Adipocyte (in vitro differentiated cells): ENCODE measurements around the gene FOSL2.

ENCODE experiments used
- DNase-seq: peaks from one replicate; pipeline ENCODE4 v3.0.0-alpha.2; 2015; ENCODE audit warnings: low read depth
- H3K27me3 ChIP-seq: replicated peaks from 2 replicates; pipeline ENCODE4 v1.7.0; 2013; ENCODE audit warnings: mild to moderate bottlenecking, low read length, moderate library complexity; ENCODE audit not compliant: control insufficient read depth, insufficient read depth
- H3K36me3 ChIP-seq: 2 replicates; pipeline ENCODE4 v1.7.0; 2013; ENCODE audit warnings: low read length, mild to moderate bottlenecking, moderate library complexity; ENCODE audit not compliant: control insufficient read depth, insufficient read depth, severe bottlenecking
- H3K4me1 ChIP-seq: 2 replicates; pipeline ENCODE4 v1.7.0; 2013; ENCODE audit warnings: mild to moderate bottlenecking, low read length, moderate library complexity; ENCODE audit not compliant: control insufficient read depth, insufficient read depth
- H3K4me3 ChIP-seq: 2 replicates; pipeline ENCODE4 v1.7.0; 2013; ENCODE audit warnings: mild to moderate bottlenecking, low read length, moderate library complexity
- H3K9ac ChIP-seq: 2 replicates; pipeline ENCODE4 v1.7.0; 2013; ENCODE audit warnings: mild to moderate bottlenecking, low read length, moderate library complexity
- H3K9me3 ChIP-seq: 2 replicates; pipeline ENCODE4 v1.7.0; 2013; ENCODE audit warnings: mild to moderate bottlenecking, low read length, moderate library complexity; ENCODE audit not compliant: control insufficient read depth

The FOSL2 gene

DNA sequence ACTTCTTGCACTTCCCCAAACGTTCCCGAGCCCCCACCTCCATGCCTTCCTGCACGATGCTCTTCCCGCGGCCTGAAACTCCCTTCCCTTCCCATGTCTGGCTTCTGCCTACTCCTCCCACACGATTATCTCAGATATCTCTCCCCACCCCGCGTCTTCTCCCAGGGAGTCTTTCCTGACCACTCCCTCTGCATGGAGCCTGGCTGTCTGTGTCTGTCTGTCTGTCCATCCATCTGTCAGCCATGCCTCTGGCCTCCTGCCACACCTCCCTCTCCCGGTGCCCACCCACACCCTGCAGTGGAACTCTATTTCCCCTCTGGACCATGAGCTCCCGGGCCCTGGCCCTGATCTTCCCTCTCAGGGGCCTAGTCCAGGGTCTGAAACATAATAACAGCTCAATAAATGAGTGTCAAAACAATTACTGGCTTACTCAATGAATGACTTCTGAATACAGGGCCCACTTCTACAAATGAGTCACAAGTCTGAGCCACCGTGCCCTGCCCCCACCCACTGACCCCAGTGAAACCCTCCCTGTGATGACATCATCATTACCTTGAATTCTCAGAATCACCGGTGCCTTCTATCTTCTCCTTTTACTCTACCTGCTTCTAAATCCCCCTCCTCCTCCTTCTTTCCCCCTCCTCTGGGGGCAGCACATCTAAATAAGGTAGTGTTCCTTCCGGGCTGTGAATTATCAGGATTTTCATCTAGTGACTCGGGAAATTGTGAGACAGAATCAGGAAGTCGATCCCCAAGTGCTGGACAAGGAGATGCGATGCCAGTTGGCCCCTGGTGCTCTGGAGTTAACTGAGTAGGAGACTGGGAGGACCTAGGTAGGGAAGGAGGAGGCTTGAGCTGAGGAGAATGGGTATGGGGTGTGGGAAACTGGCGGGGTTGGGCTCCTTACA is 57.1 kb downstream of the FOSL2 start:
- peaks cover 41% of the 10 kb centered on the region for H3K4me1 ChIP-seq
- no peaks in the 10 kb centered on the region for H3K27me3 ChIP-seq
- H3K36me3 ChIP-seq = no peaks in the 10 kb centered on the region
- DNase-seq = no peak
- H3K4me3 ChIP-seq = no peak overlapping the region
- no peaks in the 10 kb centered on the region for H3K9me3 ChIP-seq
- H3K9ac ChIP-seq = no peak overlapping the region

DNA sequence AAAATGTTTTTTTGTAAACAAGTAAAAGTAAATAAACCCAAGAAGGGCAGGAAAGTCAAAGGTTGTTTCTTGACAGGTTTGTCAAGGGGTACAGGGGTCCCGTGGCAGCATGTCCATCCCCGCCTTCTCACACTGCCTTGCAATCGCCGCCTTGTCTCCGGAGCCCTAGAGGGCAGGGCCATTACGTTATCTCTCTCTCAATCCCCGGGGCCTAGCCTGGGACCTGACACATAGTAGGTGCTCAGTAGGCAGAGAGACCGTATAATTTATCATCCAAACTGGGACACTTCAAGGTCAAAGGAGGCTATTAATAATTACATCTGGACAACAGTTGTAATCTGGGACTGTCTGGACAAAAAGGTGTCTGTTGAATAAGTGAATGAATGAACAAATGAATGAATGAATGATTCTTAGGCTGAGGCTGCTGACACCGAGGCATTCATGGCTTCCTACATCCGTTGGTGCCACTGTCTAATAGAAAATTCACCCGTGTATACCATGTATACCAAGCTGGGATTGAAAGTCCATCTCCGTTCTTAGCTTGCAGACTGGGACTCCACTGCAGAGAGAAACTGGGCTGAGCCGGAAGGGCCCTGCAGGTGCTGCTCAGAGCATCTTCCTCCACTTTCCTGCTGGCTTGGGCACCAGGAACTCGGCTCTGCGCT is 58.4 kb downstream of the FOSL2 start:
- no peaks in the 10 kb centered on the region for H3K9me3 ChIP-seq
- no peaks in the 10 kb centered on the region for H3K27me3 ChIP-seq
- H3K9ac ChIP-seq = no peak overlapping the region
- no peak overlapping the region for H3K4me3 ChIP-seq
- peaks cover 32% of the 10 kb centered on the region for H3K4me1 ChIP-seq
- no peaks in the 10 kb centered on the region for H3K36me3 ChIP-seq
- DNase-seq = no peak

DNA sequence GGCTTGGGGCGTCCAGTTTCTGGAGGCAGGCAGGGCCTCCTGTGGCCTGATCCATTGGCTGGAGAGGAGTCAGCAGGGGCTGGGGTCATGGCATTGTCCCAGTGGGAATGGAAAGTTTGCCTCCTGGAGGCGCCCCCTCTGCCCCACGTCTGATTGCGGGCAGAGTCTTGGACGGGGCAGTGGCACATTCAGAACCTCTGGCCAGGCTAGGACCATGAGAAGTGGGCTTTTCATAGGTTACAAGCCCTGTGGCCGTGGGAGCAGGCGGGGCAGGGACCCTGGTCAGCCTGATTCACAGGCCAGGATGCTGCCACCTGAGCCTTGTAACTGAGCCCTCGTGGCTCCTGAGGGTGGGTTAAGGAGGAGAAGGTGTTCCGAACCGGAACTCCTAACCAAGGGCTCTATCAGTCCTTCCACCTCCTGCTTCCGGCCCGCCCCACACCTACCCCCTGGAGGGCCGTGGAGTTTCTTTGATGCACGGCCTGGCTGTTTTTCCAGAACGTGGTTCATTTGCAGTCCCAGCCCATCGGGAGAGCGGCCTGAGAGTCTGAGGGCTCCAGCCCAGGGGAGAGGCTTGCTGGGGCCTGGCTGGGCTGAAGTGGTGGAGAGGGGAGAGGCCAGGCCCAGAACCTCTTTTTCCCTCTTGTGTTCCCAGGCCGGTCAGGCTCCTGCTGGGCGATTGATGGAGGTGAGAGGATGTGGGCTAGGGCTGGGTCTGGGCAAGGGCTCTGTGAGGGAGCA is 59.3 kb downstream of the FOSL2 start:
- H3K4me3 ChIP-seq = no peak overlapping the region
- H3K4me1 ChIP-seq = peaks cover 23% of the 10 kb centered on the region
- H3K9me3 ChIP-seq = no peaks in the 10 kb centered on the region
- H3K9ac ChIP-seq = no peak overlapping the region
- H3K36me3 ChIP-seq = no peaks in the 10 kb centered on the region
- no peaks in the 10 kb centered on the region for H3K27me3 ChIP-seq
- DNase-seq = no peak

DNA sequence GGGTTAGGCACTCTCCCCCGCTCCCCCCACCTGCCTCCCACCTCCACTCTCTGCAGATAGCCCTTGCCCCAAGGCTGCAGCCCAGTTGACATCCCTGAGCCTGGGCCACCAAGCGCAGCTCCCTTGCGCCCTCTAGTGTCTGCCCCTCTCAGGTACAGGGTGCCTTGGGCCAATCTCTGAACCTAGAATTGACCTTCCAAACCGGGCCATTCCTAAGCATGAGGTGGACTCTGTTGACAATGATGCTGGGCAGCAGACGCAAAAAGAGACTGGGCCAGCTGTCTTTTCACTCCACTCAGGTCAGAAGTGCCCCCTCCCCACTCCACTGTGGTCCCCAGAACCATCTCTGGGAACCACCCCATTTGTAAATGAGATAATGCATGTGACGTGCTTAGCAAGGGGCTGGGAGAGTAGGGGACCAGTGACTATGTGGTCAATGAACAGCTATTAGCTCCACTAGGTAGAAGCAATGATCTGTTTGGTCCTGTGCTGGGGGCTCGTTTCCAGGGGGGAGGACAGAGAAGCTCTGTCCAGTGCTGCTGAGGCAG is 60.0 kb downstream of the FOSL2 start:
- no peaks in the 10 kb centered on the region for H3K9me3 ChIP-seq
- no peak overlapping the region for H3K9ac ChIP-seq
- no peak overlapping the region for H3K4me3 ChIP-seq
- H3K27me3 ChIP-seq = no peaks in the 10 kb centered on the region
- H3K4me1 ChIP-seq = peaks cover 21% of the 10 kb centered on the region
- no peaks in the 10 kb centered on the region for H3K36me3 ChIP-seq
- DNase-seq = peak; percentile 76

DNA sequence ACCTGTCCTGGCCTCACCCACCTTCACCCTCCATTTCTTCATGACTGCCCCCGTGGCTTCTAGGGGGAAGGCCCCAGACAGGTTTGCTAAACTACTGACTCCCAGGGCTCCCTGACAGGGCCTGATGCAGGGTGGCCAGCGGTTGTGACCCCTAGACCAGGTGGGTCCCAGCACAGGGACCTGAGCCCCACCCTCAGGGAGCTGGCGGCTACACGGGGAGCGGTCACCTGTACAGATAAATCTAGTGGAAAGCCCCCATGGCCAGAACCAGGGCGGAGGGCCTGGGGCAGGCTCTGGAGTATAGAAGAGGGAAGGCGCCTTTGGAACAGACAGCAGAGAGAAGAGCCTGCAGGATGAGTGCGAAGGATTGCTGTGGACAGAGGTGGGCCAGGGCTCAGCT is 60.7 kb downstream of the FOSL2 start:
- Histone ChIP-seq H3K9ac (no peak overlapping the region), H3K27me3 (no peaks in the 10 kb centered on the region), H3K4me3 (no peak overlapping the region), H3K36me3 (no peaks in the 10 kb centered on the region), H3K9me3 (no peaks in the 10 kb centered on the region), H3K4me1 (peaks cover 15% of the 10 kb centered on the region)
- DNase-seq = no peak

DNA sequence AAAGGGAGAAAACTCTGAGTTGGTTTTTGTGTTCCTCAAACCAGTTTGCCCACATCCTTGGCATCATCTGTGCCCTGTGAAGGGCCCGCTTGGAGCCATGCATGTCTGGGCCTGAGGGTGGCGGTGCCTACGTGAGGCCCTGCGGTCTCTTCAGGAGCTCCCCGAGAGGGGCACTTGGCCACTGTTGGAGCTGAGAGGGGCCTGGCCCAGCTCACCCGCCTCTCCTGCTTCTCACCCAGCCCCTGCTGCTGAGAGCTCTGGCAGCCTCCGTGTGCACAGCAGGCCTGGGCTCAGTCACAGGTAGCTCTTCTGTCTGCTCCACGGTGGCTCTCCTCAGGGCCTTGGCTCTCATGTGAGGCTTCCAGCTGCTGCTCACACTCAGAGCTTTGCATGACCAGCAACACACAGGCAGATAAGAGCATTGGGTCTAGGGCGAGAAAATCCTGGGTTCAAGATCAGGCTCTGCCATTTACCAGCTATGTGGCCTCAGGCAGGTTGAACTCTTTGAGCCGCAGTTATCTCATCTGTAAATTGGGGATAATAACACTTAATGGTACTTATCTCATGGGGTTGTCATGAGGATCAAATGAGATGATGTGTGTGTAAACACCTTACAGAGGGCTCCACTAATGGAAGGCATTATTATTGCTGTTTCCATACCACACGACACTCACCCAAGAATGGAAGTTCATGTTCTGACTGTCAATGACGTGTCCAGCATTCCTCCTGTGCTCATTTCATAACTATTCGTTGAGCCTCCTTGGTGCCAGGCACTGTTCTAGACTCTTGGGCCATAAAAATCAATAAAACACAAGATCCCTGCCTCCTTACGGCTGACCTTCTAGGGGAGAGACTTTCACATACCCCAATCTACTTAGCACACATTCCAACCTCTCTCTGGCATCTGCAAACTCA is 61.6 kb downstream of the FOSL2 start:
- DNase-seq = no peak
- Histone ChIP-seq H3K4me1 (peaks cover 6% of the 10 kb centered on the region), H3K4me3 (no peak overlapping the region), H3K9me3 (no peaks in the 10 kb centered on the region), H3K9ac (no peak overlapping the region), H3K36me3 (no peaks in the 10 kb centered on the region), H3K27me3 (no peaks in the 10 kb centered on the region)

DNA sequence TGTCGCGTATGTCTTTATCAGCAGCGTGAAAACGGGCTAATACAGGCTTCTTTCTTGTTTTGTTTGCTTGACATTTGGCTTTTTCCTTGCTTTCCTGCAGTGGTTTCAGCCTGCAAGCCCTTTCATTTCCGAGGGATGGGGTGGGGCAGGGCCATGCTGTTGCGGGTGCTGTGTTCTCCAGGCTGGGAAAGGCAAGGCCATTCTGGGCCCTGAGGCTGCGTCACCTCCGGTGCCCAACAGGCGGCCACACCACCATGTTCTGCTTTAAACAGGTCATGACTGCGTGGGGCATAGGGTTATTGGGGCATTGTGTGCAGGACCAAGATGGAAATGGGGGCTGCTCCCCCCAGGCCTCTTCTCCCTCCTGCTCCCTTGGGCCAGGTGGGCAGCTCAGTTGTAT is 64.6 kb downstream of the FOSL2 start:
- Histone ChIP-seq H3K4me3 (no peak overlapping the region), H3K9ac (no peak overlapping the region), H3K36me3 (no peaks in the 10 kb centered on the region), H3K9me3 (peaks cover 11% of the 10 kb centered on the region), H3K4me1 (no peaks in the 10 kb centered on the region), H3K27me3 (no peaks in the 10 kb centered on the region)
- DNase-seq = no peak

DNA sequence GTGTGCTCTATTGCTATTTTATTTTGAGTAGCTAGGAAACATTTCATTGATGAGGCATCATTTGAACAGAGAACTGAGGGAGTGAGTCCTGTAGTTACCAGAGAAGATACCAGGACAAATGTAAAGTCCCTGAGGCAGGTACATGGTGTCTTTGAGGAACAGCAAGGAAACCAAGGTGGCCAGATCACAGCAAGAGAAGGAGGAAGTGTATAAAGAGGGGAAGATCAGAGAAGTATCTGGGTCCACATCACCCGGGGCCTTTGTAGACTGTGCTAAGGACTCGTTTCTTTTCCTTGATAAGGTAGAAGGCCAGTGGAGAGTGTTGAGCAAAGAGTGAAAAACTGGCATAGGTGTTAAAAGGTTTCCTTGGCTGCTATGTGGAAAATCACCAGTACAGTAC is 68.4 kb downstream of the FOSL2 start:
- DNase-seq = no peak
- Histone ChIP-seq H3K9ac (no peak overlapping the region), H3K36me3 (no peaks in the 10 kb centered on the region), H3K4me3 (no peak overlapping the region), H3K4me1 (no peaks in the 10 kb centered on the region), H3K27me3 (no peaks in the 10 kb centered on the region), H3K9me3 (peaks cover 21% of the 10 kb centered on the region)

DNA sequence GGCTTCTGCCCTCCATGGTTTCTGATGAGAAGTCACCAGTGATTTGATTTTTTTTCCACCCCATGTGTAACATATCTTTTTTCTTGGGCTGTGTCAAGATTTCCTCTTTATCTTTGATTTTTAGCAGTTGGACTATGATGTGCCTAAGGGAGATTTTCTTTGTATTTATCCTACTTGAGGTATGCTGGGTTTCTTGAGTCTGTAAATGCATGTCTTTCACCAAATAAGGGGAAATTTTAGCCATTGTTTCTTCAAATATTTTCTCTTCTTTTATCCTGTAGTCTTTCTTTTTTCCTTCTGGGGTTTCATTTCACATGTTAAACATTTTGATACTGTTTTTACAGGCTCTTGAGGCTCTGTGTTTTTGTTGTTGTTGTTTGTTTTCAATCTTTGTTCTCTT is 69.5 kb downstream of the FOSL2 start:
- Histone ChIP-seq H3K9me3 (peaks cover 21% of the 10 kb centered on the region), H3K36me3 (no peaks in the 10 kb centered on the region), H3K4me1 (no peaks in the 10 kb centered on the region), H3K9ac (no peak overlapping the region), H3K4me3 (no peak overlapping the region), H3K27me3 (no peaks in the 10 kb centered on the region)
- DNase-seq = no peak

DNA sequence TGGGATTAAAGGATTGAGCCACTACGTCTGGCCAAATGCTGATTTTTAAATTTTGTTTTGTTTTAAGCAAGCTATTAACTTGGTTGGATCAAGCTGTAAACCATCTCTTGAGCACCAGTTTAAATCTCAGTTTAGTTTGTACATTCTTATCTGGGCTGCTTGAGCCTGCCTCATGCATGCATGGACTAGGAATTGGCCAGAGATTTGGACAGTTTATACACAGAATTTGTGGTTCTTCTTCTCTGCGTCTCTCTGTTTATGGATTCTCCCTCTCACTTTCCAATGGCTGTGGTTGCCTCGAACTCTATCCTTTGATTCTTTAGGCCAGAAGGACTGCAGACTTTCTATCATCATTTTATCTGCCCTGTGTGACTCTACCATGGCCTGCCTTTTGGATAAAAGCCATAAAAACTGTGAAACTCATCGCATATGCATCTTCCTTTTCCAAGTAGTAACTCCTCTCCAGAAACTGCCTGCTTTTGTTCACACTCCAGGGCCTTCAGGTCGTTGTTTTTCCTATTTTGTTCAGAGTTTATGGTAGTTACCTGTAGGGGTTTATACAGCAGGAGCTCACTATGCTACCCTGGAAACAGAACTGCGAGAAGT is 70.7 kb downstream of the FOSL2 start:
- Histone ChIP-seq H3K27me3 (no peaks in the 10 kb centered on the region), H3K4me3 (no peak overlapping the region), H3K36me3 (no peaks in the 10 kb centered on the region), H3K9me3 (peaks cover 21% of the 10 kb centered on the region), H3K9ac (no peak overlapping the region), H3K4me1 (no peaks in the 10 kb centered on the region)
- DNase-seq = no peak
